ENCODE data around the gene PTPRN2.

The PTPRN2 gene

GRCh38 chr7:157561816-157562410, 1025.7 kb downstream of the PTPRN2 start:
- no peak for DNase-seq (ENCODE audit: low spot score)

GRCh38 chr7:157561523-157561785, 1026.2 kb downstream of the PTPRN2 start:
- DNase-seq (ENCODE audit: low spot score): no peak

GRCh38 chr7:157560710-157561522, 1026.7 kb downstream of the PTPRN2 start:
- DNase-seq (ENCODE audit: low spot score): no peak

- no peak for DNase-seq (ENCODE audit: low spot score)
Observed at GRCh38 chr7:157560258-157560654, 1027.4 kb downstream of the PTPRN2 start.

- no peak for DNase-seq (ENCODE audit: low spot score)
Observed at GRCh38 chr7:157559596-157560257, 1027.9 kb downstream of the PTPRN2 start.

- DNase-seq (ENCODE audit: low spot score): no peak
Observed at GRCh38 chr7:157558875-157559595, 1028.6 kb downstream of the PTPRN2 start.

- no peak for DNase-seq (ENCODE audit: low spot score)
Observed at GRCh38 chr7:157558516-157558874, 1029.1 kb downstream of the PTPRN2 start.

GRCh38 chr7:157558061-157558460, 1029.6 kb downstream of the PTPRN2 start:
- no peak for DNase-seq (ENCODE audit: low spot score)

- DNase-seq (ENCODE audit: low spot score): no peak
Observed at GRCh38 chr7:157557263-157557662, 1030.4 kb downstream of the PTPRN2 start.

- no peak for DNase-seq (ENCODE audit: low spot score)
Observed at GRCh38 chr7:157556642-157556944, 1031.0 kb downstream of the PTPRN2 start.

- DNase-seq (ENCODE audit: low spot score): no peak
Observed at GRCh38 chr7:157555944-157556641, 1031.5 kb downstream of the PTPRN2 start.

GRCh38 chr7:157555313-157555712, 1032.3 kb downstream of the PTPRN2 start:
- no peak for DNase-seq (ENCODE audit: low spot score)

GRCh38 chr7:157554393-157555238, 1033.0 kb downstream of the PTPRN2 start:
- DNase-seq (ENCODE audit: low spot score): no peak

GRCh38 chr7:157553256-157553655, 1034.4 kb downstream of the PTPRN2 start:
- no peak for DNase-seq (ENCODE audit: low spot score)

GRCh38 chr7:157552295-157552993, 1035.2 kb downstream of the PTPRN2 start:
- no peak for DNase-seq (ENCODE audit: low spot score)

GRCh38 chr7:157551325-157552070, 1036.1 kb downstream of the PTPRN2 start:
- no peak for DNase-seq (ENCODE audit: low spot score)

- no peak for DNase-seq (ENCODE audit: low spot score)
Observed at GRCh38 chr7:157550300-157551275, 1037.0 kb downstream of the PTPRN2 start.

- no peak for DNase-seq (ENCODE audit: low spot score)
Observed at GRCh38 chr7:157549612-157550299, 1037.9 kb downstream of the PTPRN2 start.
